CD14-positive monocyte (primary cell): ENCODE measurements around the gene COPB2. TPM values are rescaled to one million over a fixed set of nuclear protein-coding genes. Genes with fewer than 3 reads are reported as not detected.
A peak's percentile ranks its signal among the peaks of the same experiment; 100 is the strongest.

Experiments used
- DNase-seq, 3 donors: peaks; one replicate each; pipeline ENCODE4 v3.0.0-alpha.2; 2011 to 2022
- H2AFZ ChIP-seq: 2 replicates; pipeline ENCODE4 v1.6.0; 2012; ENCODE audit warnings: mild to moderate bottlenecking, low read depth, low read length, inconsistent platforms; ENCODE audit not compliant: insufficient read depth, poor library complexity, severe bottlenecking
- H3K27ac ChIP-seq, 2 donors: 1 replicate in 1 of 2; 2 replicates in 1 of 2; pipeline ENCODE4 v1.5.1; 2012 to 2013; ENCODE audit warnings: low read length in 2 of 2, control low read depth in 1 of 2, inconsistent platforms in 1 of 2, low read depth in 1 of 2, mild to moderate bottlenecking in 1 of 2
- H3K27me3 ChIP-seq, 2 donors: one replicate each; pipeline versions ENCODE4 v1.6.0 to v1.6.1; 2011 to 2013; ENCODE audit warnings: low read length in 2 of 2; ENCODE audit not compliant: control insufficient read depth in 2 of 2, insufficient read depth in 2 of 2
- H3K36me3 ChIP-seq, 2 donors: replicated peaks in 1 of 2; 1 replicate in 1 of 2; 2 replicates in 1 of 2; pipeline versions ENCODE4 v1.5.1 to v1.6.1; 2012 to 2013; ENCODE audit warnings: low read length in 2 of 2, control low read depth in 1 of 2, inconsistent platforms in 1 of 2, mild to moderate bottlenecking in 1 of 2; ENCODE audit not compliant: insufficient read depth in 2 of 2, control insufficient read depth in 1 of 2
- H3K4me1 ChIP-seq, 2 donors: 1 replicate in 1 of 2; 2 replicates in 1 of 2; pipeline versions ENCODE4 v1.5.1 to v1.6.1; 2012 to 2013; ENCODE audit warnings: low read length in 2 of 2, control low read depth in 1 of 2, inconsistent platforms in 1 of 2, mild to moderate bottlenecking in 1 of 2, moderate library complexity in 1 of 2; ENCODE audit not compliant: insufficient read depth in 2 of 2, control insufficient read depth in 1 of 2
- H3K4me2 ChIP-seq: replicated peaks from 2 replicates; pipeline ENCODE3; 2012; ENCODE audit warnings: low read length, moderate library complexity, mild to moderate bottlenecking; ENCODE audit not compliant: poor library complexity, severe bottlenecking; ENCODE audit errors: extremely low read depth
- H3K4me3 ChIP-seq, 3 experiments: fragments of 200-600 bp in 1 of 3; sonication (generic) in 1 of 3; replicated peaks in 1 of 3; 1 replicate in 2 of 3; 2 replicates in 1 of 3; pipeline ENCODE4 v1.5.1; 2011 to 2013; ENCODE audit warnings: low read length in 3 of 3, mild to moderate bottlenecking in 3 of 3, control low read depth in 2 of 3, low read depth in 2 of 3, inconsistent platforms in 1 of 3, moderate library complexity in 1 of 3
- H3K79me2 ChIP-seq: 2 replicates; pipeline ENCODE4 v1.6.0; 2012; ENCODE audit warnings: mild to moderate bottlenecking, control low read depth, inconsistent platforms, low read length, moderate library complexity; ENCODE audit not compliant: insufficient read depth
- H3K9ac ChIP-seq: 2 replicates; pipeline ENCODE4 v1.6.0; 2017; ENCODE audit warnings: low read length, mild to moderate bottlenecking; ENCODE audit not compliant: insufficient read depth, poor library complexity, severe bottlenecking
- H3K9me3 ChIP-seq, 2 donors: replicated peaks in 1 of 2; 1 replicate in 1 of 2; 2 replicates in 1 of 2; pipeline versions ENCODE4 v1.5.1 to v1.6.1; 2012 to 2013; ENCODE audit warnings: low read length in 2 of 2, control low read depth in 1 of 2; ENCODE audit not compliant: control insufficient read depth in 1 of 2, insufficient read depth in 1 of 2
- H4K20me1 ChIP-seq: 2 replicates; pipeline ENCODE4 v1.6.0; 2012; ENCODE audit warnings: mild to moderate bottlenecking, low read length, control low read depth, moderate library complexity; ENCODE audit not compliant: insufficient read depth
- H3K27ac Mint-ChIP-seq, 7 donors: one replicate each; pipeline ENCODE4 v1.8.0; 2020; ENCODE audit warnings: mild to moderate bottlenecking in 7 of 7, mixed read lengths in 7 of 7, moderate library complexity in 6 of 7, inconsistent platforms in 2 of 7
- H3K27me3 Mint-ChIP-seq, 3 donors: one replicate each; pipeline ENCODE4 v1.8.0; 2021 to 2022; ENCODE audit warnings: low read depth in 3 of 3, mild to moderate bottlenecking in 3 of 3, mixed read lengths in 3 of 3, moderate library complexity in 3 of 3, inconsistent platforms in 1 of 3
- H3K36me3 Mint-ChIP-seq, 2 donors: one replicate each; pipeline ENCODE4 v1.8.0; 2020; ENCODE audit warnings: mixed read lengths in 2 of 2, inconsistent platforms in 1 of 2, mild to moderate bottlenecking in 1 of 2
- H3K4me1 Mint-ChIP-seq: one replicate; pipeline ENCODE4 v1.8.0; 2020; ENCODE audit warnings: mild to moderate bottlenecking, mixed read lengths
- H3K4me3 Mint-ChIP-seq, 2 donors: one replicate each; pipeline ENCODE4 v1.8.0; 2020; ENCODE audit warnings: mild to moderate bottlenecking in 2 of 2, mixed read lengths in 2 of 2, moderate library complexity in 1 of 2
- H3K9me3 Mint-ChIP-seq, 7 donors: one replicate each; pipeline ENCODE4 v1.8.0; 2020 to 2022; ENCODE audit warnings: mixed read lengths in 7 of 7, mild to moderate bottlenecking in 6 of 7, moderate library complexity in 6 of 7, inconsistent platforms in 2 of 7
- WGBS: methylation state at CpG from one replicate; pipeline ENCODE4 v1.1.5; 2013; ENCODE audit warnings: missing lambda C conversion rate; ENCODE audit not compliant: insufficient coverage; 5-methylcytosine and 5-hydroxymethylcytosine counted together
- intact Hi-C, 2 donors: fragments of 100-400 bp; cut with micrococcal nuclease; formaldehyde crosslinking; loops; one replicate each; pipeline versions ENCODE4 v1.15.0 to v1.15.1; 2023
- polyA plus RNA-seq, 3 donors: library from polyadenylated mRNA; depleted of rRNA in 1 of 3; unstranded in 2 of 3; stranded (reverse) in 1 of 3; fragments of 300-500 nt in 2 of 3; fragments of >200 nt in 1 of 3; fragmentation: Illumina TruSeq in 2 of 3; gene quantifications; 1 replicate in 2 of 3; 2 replicates in 1 of 3; pipeline ENCODE4 v1.2.3, GENCODE V29; 2012 to 2021
- TF ChIP-seq, protein P1 (sequence below): fragments of 200-600 bp; IDR thresholded peaks from one replicate; pipeline ENCODE4 v1.8.0; 2022; ENCODE audit warnings: antibody characterized with exemption, mild to moderate bottlenecking

COPB2 gene
- polyA plus RNA-seq, 3 donors, result 22.6 to 95.6 (median 76.9) TPM

DNA sequence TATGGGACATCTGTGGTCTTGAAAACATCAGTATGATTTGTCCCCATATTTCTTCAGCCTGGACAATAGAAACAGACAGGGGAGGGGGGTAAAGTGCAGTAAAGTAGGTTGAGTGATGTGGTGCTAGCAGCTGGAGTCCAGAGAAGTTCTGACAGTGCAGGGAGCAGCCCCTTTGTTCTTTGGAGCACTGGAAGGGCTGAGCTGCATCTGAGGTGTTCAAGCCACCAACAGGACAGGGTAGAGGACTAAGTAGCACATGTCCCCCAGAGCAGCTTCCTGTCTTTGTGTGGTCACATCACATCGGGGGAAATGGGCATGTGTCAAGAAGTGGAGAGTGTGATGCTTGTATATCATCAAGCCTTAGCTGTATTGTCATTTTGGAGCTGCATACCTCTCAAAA, 33.6 kb downstream of the COPB2 start:
- DNase-seq, result no peak
- Histone ChIP-seq H3K36me3 (peaks cover 97 to 100% of the 10 kb centered on the region in 2 donors), H3K4me3 (no peak overlapping the region), H3K4me1 (no peaks in the 10 kb centered on the region), H3K9ac (no peak overlapping the region), H3K9me3 (no peaks in the 10 kb centered on the region), H4K20me1 (peaks cover 24% of the 10 kb centered on the region), H3K27me3 (no peaks in the 10 kb centered on the region), H2AFZ (no peak overlapping the region), H3K79me2 (no peaks in the 10 kb centered on the region), H3K27ac (no peak overlapping the region), H3K4me2 (no peak overlapping the region)
- H3K36me3 Mint-ChIP-seq, result peaks cover 83 to 88% of the 10 kb centered on the region in 2 donors
- intact Hi-C loops, result no loop called here
- H3K4me1 Mint-ChIP-seq, result no peaks in the 10 kb centered on the region
- H3K27me3 Mint-ChIP-seq, result no peaks in the 10 kb centered on the region
- WGBS, result 20% methylated on average over 1 of the region's 1 CpG
- TF ChIP-seq, protein P1, sequence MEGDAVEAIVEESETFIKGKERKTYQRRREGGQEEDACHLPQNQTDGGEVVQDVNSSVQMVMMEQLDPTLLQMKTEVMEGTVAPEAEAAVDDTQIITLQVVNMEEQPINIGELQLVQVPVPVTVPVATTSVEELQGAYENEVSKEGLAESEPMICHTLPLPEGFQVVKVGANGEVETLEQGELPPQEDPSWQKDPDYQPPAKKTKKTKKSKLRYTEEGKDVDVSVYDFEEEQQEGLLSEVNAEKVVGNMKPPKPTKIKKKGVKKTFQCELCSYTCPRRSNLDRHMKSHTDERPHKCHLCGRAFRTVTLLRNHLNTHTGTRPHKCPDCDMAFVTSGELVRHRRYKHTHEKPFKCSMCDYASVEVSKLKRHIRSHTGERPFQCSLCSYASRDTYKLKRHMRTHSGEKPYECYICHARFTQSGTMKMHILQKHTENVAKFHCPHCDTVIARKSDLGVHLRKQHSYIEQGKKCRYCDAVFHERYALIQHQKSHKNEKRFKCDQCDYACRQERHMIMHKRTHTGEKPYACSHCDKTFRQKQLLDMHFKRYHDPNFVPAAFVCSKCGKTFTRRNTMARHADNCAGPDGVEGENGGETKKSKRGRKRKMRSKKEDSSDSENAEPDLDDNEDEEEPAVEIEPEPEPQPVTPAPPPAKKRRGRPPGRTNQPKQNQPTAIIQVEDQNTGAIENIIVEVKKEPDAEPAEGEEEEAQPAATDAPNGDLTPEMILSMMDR, result no peak
- H3K9me3 Mint-ChIP-seq, result no peaks in the 10 kb centered on the region
- H3K27ac Mint-ChIP-seq, result peak overlapping the region in 1 of 7 donors; percentile 13
- no peak overlapping the region for H3K4me3 Mint-ChIP-seq

DNA sequence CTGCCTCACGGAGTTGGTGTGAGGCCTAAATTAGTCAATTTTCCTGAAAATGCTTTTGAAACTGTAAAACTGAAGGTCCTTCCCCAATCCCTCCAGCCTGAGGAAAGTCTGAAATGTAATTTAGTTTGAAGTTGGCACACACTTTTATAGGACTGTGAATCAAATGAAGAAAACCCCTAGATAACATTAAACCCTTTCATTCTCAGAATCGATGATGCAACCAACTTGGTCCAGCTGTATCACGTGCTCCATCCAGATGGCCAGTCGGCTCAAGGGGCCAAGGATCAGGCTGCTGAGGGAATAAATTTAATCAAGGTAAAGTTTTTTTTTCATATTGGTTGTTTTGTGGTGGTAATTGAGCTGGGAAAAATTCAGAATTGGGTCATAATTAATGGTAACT, 34.0 kb downstream of the COPB2 start:
- no peaks in the 10 kb centered on the region for H3K79me2 ChIP-seq
- no peaks in the 10 kb centered on the region for H3K9me3 Mint-ChIP-seq
- H3K27ac ChIP-seq, result no peak overlapping the region
- TF ChIP-seq, protein P1, result no peak
- no peak overlapping the region for H3K4me3 Mint-ChIP-seq
- DNase-seq, result no peak
- H3K4me1 Mint-ChIP-seq, result no peaks in the 10 kb centered on the region
- no peaks in the 10 kb centered on the region for H3K9me3 ChIP-seq
- H3K36me3 ChIP-seq, result peaks cover 97 to 100% of the 10 kb centered on the region in 2 donors
- no peak overlapping the region for H2AFZ ChIP-seq
- 81% methylated on average over 3 of the region's 4 CpGs for WGBS
- H3K4me2 ChIP-seq, result no peak overlapping the region
- no peaks in the 10 kb centered on the region for H3K27me3 Mint-ChIP-seq
- H3K9ac ChIP-seq, result no peak overlapping the region
- intact Hi-C loops, result no loop called here
- peaks cover 83 to 88% of the 10 kb centered on the region in 2 donors for H3K36me3 Mint-ChIP-seq
- peak overlapping the region in 3 of 7 donors; percentile 8 to 33 (median 13) for H3K27ac Mint-ChIP-seq
- no peaks in the 10 kb centered on the region for H3K4me1 ChIP-seq
- no peak overlapping the region for H3K4me3 ChIP-seq
- H3K27me3 ChIP-seq, result no peaks in the 10 kb centered on the region
- peaks cover 24% of the 10 kb centered on the region for H4K20me1 ChIP-seq
